NCI-H146 treated with DMSO at 0.1 percent for 48 hours (cell line): ENCODE results near the gene BABAM1.

ENCODE experiments used
- DNase-seq: peaks from one replicate; lab custom pipeline; 2025; ENCODE audit not compliant: unreplicated experiment; lab: John Stamatoyannopoulos, UW

BABAM1 gene

DNA sequence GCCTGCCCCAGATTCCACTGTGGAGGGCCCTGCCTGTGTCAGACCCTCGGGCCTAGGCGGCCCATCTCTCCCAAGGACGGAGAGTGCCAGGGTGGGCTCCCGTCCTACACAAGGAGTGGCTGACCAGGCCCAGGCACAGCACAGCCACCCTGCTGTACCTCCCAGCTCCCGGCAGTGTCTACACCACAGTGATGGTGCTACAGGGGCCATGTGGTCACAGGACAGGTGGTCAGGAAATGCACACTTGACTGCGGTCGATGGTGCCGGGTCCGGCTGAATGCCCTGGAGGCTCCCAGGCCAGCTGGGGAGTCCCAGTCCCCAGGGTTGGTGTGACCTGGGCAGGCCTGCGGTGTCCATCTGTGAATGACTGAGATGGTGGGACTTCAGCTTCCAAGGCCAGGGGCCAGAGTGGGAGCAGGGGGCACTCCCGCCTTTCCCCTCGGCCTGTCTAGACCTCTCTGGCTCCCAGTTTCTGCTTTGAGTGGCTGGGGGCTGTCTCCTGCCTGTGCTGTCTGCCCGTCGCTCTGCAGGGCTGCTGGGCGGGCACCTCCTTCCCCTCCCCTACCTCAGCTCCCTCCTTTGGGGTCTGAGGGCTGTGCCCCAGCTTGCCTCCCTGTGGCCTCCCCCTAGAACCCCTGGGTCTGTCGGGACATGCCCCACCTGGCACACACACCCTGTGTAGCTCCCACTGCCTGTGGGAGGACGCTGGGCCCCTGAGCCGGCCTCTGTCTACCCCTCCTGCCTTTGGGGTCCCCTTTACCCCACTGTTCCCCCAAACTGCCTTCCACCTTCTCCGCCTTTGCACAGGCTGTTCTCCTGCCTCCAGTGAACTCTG, 54.6 kb downstream of the BABAM1 start:
- DNase-seq: no peak

DNA sequence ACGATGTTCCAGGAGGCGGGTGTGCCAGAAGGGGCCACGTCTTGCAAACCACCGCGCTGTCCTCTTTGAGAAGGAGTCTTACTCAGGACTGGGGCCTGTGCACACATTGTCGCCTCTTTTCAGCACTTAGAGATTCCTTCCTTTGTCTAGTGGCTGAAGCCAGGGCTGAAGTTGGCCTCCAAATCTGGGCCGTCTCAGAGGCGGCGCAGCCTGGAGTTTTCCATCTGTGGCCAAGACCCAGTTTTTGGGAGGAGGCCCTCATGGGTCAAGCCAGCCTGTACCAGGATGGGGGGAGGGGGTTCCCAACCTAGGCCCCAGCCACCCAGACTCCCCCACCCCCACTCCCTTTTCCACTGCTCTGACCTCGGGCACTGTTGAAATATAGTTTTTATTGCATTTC, 55.6 kb downstream of the BABAM1 start:
- DNase-seq: no peak

DNA sequence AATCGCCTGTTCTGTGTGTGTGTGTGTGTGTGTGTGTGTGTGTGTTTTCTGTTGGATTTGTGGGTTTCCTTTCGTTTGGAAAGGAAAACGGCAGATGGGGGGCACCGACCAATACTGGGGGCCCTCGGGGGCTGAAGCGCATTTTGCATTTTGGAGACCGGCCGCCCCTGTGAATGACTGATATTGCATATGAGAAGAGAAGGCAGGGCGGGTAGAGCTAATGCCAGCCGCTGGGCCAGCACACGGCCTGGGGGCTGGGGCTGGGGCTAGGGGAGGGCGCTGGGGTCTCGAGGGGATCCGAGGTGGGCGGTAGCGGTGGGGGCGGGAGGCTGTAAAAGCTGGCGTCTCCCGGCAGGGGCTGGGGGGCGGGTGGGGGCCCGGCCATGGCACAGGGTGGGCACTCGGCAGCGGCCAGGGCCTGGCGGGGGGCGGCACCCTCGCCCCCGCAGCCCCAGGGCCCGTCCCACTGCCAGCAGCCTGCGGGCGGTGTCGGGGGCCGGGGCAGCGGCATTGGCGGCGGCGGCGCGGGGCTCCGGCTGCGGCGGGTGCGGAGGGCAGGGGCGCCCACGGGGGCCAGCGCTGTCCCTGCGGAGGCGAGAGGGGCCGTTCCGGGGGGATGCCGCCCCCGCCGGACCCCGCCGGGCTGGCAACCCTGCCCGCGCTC, 56.2 kb downstream of the BABAM1 start:
- DNase-seq: no peak

DNA sequence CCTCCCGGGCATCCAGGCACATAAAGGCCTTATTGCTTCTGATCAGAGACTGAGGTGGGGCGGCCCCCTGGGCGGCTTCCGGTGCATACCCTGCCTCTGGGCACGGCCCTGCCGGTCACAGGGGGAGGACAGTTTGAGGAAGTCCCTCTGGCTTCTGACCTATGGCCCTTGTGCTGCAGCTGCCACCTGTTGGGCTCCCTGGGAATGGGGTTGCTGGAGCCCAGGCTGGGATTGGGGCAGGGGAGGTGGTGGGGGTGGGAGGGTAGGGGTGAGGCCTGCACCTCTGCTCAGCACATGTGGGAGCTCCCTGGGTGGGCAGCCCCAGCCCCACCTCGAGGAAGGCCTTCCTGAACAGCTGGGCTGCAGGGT, 56.7 kb downstream of the BABAM1 start:
- no peak for DNase-seq

DNA sequence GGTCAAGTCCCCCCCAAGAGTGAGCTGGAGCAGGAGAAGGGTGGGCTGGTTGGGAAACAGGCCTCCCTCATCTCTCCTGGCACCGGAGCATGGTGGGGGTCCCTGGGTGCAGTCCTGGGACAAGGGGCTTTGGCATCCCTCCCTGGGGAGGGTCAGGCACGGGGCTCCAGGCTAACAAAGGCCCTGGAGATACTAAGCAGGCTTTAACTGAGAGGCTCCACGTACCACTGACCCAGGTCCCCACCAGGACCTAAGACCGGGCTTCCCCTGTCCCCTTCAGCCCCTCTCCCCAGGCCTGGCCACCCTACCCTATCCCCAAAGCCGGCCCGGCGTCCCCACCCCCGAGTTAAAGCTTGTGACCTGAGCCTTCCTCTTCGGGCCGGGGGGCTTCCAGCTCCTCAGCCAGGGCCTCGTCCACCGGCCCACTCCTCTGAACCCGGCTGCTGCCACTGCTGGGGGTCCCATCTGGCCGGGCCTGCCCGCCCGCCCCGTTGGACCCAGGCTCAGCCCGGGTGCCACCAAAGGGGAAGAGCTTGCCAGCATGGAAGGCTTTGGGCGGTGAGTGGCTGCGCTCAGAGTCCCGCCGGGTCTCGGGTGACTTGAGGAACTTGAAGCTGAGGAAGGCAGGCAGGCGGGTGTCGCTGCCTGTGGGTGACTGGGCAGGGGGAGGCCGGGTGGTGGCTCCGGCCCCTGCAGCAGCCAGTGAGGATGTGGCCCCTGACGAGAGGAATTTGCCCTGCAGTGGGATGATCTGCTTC, 57.3 kb downstream of the BABAM1 start:
- no peak for DNase-seq

DNA sequence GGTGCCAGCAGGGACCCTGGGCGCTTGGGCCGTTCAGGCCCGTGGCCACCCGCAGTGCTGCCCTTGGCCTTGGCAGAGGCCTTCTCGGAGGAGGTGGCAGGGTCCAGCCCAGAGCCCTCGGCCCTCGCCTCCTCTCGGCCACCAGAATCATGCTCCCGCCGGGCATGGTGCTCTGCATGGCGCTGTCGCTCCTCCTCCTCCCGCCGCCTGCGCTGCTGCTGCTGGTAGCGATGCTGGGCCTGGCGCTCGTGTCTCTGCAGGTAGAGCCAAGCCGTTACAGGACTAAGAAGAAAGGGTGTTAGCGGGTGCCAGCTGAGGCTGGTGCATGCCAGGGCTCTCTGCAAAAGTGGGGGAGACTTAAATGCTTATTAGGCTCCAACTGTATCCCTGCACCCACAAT, 57.9 kb downstream of the BABAM1 start:
- DNase-seq: no peak

DNA sequence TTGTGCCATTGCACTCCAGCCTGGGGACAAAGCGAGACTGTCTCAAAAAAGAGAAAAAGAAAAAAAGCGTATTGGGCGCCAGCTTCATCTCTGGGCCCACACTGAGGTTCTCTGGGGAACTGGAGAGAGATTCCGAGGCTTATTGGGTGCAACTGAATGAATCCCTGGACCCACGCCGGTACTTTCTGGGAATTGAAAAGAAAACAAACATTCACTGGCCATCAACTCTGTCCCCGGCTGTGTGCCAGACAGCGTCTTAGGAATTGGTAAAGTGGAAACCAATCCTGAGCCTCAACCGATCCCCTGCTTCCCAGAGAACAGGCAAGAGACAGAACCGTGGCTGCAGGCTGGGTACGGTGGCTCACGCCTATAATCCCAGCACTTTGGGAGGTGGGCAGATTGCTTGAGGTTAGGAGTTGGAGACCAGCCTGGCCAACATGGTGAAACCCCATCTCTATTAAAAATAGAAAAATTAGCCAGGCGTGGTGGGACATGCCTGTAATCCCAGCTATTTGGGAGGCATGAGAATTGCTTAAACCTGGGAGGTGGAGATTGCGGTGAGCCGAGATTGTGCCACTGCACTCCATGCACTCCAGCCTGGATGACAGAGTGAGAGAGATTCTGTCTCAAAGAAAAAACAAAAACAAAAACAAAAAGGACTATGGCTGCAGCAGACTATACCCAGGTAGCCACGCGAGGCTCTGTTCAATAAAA, 58.8 kb downstream of the BABAM1 start:
- DNase-seq: no peak

DNA sequence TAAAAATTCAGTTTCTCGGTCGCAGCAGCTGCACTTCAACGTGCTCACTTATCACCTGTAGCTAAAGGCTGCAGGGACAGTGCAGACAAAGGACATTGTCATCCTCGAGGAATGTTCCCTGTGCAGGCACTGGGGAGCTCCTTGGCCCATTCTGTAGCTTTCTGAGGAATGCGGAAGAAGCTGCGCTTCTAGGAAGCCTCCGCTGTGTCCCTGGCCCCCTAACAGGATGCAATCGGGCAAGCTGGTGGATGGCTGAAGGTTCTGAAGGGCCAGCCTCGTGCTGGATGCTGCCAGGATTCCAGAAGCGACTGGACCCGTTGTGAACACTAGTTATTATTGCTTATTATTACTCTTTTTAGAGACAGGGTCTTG, 59.3 kb downstream of the BABAM1 start:
- no peak for DNase-seq

DNA sequence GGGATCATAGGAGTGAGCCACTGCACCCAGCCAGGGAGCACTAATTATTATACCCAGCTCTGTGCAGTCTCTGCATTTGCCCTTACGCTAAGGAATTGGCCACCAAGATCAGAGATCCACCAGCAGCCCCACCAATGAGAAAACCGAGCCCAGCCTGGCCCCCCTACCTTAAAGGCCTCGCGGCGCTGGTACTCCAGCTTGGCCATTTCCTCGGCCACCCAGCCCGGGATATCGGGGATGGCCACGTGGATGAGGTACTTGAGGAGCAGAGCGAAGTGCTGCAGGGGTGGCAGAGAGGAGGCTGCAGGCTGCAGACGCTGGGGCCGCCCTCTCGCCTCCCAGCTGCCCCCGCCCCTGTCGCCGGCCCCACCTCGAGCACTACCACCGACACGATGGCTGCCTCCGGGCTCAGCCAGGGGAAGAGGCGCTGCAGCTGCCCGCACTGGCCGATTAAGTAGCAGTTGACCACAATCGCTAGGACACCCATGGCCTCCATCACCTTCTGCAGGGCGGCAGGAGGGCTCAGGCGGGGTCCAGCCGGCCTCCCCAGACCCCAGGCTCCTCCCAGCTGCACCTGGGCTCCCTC, 59.9 kb downstream of the BABAM1 start:
- DNase-seq: peak; percentile 67

DNA sequence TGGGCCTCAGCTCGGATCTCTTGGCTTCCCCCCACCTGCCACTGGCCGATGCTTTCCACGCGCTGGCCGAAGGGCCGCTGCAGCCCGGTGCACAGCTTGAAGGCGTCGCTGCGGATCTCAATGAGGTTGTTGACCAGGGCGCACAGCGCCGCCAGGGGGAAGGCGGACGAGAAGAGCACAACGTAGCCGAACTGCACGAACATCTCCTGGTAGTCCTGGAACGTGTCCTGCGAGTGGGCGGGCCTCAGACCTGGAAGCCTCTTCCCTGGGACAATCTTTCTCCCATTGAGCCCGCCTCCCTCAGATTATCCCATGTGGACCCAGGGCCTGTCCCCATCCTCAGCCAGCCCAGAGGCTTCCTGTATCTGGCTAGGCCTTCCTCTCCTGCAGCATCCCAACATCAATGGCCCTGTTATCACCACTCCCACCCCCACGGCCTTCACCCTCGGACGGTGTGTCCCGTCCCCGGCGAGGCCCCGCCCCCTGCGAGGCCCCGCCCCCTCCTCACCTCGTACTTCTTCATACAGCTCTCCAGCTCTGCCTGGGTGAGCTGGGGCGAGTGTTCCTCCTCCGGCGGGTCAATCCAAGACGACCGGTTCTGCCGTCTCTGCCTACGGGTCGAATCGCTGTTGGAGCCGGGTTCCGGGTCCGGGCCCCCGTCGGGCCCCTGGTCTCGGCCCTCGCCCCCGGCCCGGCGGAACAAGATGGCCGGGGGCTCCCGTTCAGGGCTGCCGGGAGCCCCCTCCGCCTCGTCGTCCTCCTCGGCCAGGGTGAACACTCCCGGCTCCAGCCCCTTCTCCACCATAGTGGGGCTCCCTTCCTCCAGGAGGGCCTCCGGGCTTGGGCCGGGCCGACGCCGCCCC, 60.6 kb downstream of the BABAM1 start:
- peak; percentile 82 for DNase-seq
